Mesenchymal stem cell (in vitro differentiated cells and primary cell): Measurements from ENCODE around the gene SLC30A3.
A peak's percentile ranks its signal among the peaks of the same experiment; 100 is the strongest.

ENCODE experiments used
- DNase-seq: peaks from one replicate; pipeline ENCODE4 v3.0.0-alpha.2; 2013
- H2AFZ ChIP-seq: one replicate; pipeline ENCODE4 v1.6.1; 2013; ENCODE audit warnings: low read depth, mild to moderate bottlenecking, control low read depth, inconsistent platforms, low read length, moderate library complexity
- H2AK5ac ChIP-seq: 2 replicates; pipeline ENCODE4 v1.6.1; 2013; ENCODE audit warnings: low read length, moderate library complexity, mild to moderate bottlenecking, inconsistent platforms; ENCODE audit not compliant: severe bottlenecking
- H2BK120ac ChIP-seq: one replicate; pipeline ENCODE4 v1.6.1; 2013; ENCODE audit warnings: low read depth, mild to moderate bottlenecking, inconsistent platforms, low read length, moderate library complexity
- H2BK12ac ChIP-seq, 2 experiments: one replicate each; pipeline ENCODE4 v1.6.1; 2013; ENCODE audit warnings: inconsistent platforms in 2 of 2, low read length in 2 of 2, mild to moderate bottlenecking in 2 of 2, moderate library complexity in 2 of 2, control low read depth in 1 of 2
- H2BK15ac ChIP-seq: one replicate; pipeline ENCODE4 v1.6.1; 2013; ENCODE audit warnings: mild to moderate bottlenecking, low read depth, inconsistent platforms; ENCODE audit not compliant: poor library complexity, severe bottlenecking
- H2BK5ac ChIP-seq: 2 replicates; pipeline ENCODE4 v1.6.1; 2013; ENCODE audit warnings: low read depth, mild to moderate bottlenecking, low read length, control low read depth, inconsistent platforms; ENCODE audit not compliant: poor library complexity, severe bottlenecking
- H3K14ac ChIP-seq, 2 experiments: one replicate each; pipeline ENCODE4 v1.6.1; 2013; ENCODE audit warnings: inconsistent platforms in 2 of 2, low read length in 2 of 2, control low read depth in 1 of 2, mild to moderate bottlenecking in 1 of 2, moderate library complexity in 1 of 2
- H3K18ac ChIP-seq, 2 experiments: one replicate each; pipeline ENCODE4 v1.6.1; 2013; ENCODE audit warnings: inconsistent platforms in 2 of 2, low read length in 2 of 2, control low read depth in 1 of 2, low read depth in 1 of 2, mild to moderate bottlenecking in 1 of 2
- H3K23ac ChIP-seq, 2 experiments: one replicate each; pipeline ENCODE4 v1.6.1; 2013; ENCODE audit warnings: inconsistent platforms in 2 of 2, low read length in 2 of 2, mild to moderate bottlenecking in 2 of 2, moderate library complexity in 2 of 2, control low read depth in 1 of 2
- H3K27ac ChIP-seq: 2 replicates; pipeline ENCODE4 v1.5.1; 2013; ENCODE audit warnings: mild to moderate bottlenecking, moderate library complexity, low read length, control low read depth, inconsistent platforms; ENCODE audit not compliant: poor library complexity, severe bottlenecking
- H3K27me3 ChIP-seq, 2 experiments: 2 replicates each; pipeline versions ENCODE4 v1.6.1 to v1.7.0; 2013; ENCODE audit warnings: low read length in 2 of 2, mild to moderate bottlenecking in 2 of 2, moderate library complexity in 2 of 2, control low read depth in 1 of 2, inconsistent platforms in 1 of 2; ENCODE audit not compliant: control insufficient read depth in 1 of 2, insufficient read depth in 1 of 2
- H3K36me3 ChIP-seq, 2 experiments: 2 replicates each; pipeline versions ENCODE4 v1.6.1 to v1.7.0; 2013; ENCODE audit warnings: low read length in 2 of 2, control low read depth in 1 of 2, inconsistent platforms in 1 of 2, low read depth in 1 of 2, mild to moderate bottlenecking in 1 of 2; ENCODE audit not compliant: insufficient read depth in 2 of 2, control insufficient read depth in 1 of 2
- H3K4ac ChIP-seq, 2 experiments: one replicate each; pipeline ENCODE4 v1.6.1; 2013; ENCODE audit warnings: inconsistent platforms in 2 of 2, low read length in 2 of 2, mild to moderate bottlenecking in 2 of 2, moderate library complexity in 2 of 2, control low read depth in 1 of 2, low read depth in 1 of 2
- H3K4me1 ChIP-seq: 2 replicates; pipeline ENCODE4 v1.6.1; 2013; ENCODE audit warnings: low read depth, low read length, control low read depth; ENCODE audit not compliant: control insufficient read depth, insufficient read depth
- H3K4me2 ChIP-seq: 2 replicates; pipeline ENCODE4 v1.6.1; 2013; ENCODE audit warnings: low read length, mild to moderate bottlenecking, inconsistent platforms; ENCODE audit not compliant: poor library complexity, severe bottlenecking
- H3K4me3 ChIP-seq, 2 experiments: 2 replicates each; pipeline versions ENCODE4 v1.5.1 to v1.7.0; 2013; ENCODE audit warnings: low read length in 2 of 2, mild to moderate bottlenecking in 2 of 2, control low read depth in 1 of 2, low read depth in 1 of 2; ENCODE audit not compliant: insufficient read depth in 1 of 2
- H3K79me1 ChIP-seq: replicated peaks from 2 replicates; pipeline ENCODE4 v1.6.1; 2013; ENCODE audit warnings: mild to moderate bottlenecking, control low read depth, low read length, inconsistent platforms; ENCODE audit not compliant: poor library complexity, severe bottlenecking
- H3K9ac ChIP-seq: 2 replicates; pipeline ENCODE4 v1.7.0; 2013; ENCODE audit warnings: mild to moderate bottlenecking, low read length, moderate library complexity
- H3K9me3 ChIP-seq: 2 replicates; pipeline ENCODE4 v1.7.0; 2013; ENCODE audit warnings: mild to moderate bottlenecking, low read length; ENCODE audit not compliant: control insufficient read depth
- H4K8ac ChIP-seq: one replicate; pipeline ENCODE4 v1.6.1; 2013; ENCODE audit warnings: inconsistent platforms, mild to moderate bottlenecking, low read length, moderate library complexity
- H4K91ac ChIP-seq: one replicate; pipeline ENCODE4 v1.6.1; 2013; ENCODE audit warnings: mild to moderate bottlenecking, low read length, inconsistent platforms
- WGBS: methylation state at CpG from one replicate; pipeline ENCODE4 v1.1.7; 2013; ENCODE audit warnings: mixed read lengths; 5-methylcytosine and 5-hydroxymethylcytosine counted together

The SLC30A3 gene

DNA sequence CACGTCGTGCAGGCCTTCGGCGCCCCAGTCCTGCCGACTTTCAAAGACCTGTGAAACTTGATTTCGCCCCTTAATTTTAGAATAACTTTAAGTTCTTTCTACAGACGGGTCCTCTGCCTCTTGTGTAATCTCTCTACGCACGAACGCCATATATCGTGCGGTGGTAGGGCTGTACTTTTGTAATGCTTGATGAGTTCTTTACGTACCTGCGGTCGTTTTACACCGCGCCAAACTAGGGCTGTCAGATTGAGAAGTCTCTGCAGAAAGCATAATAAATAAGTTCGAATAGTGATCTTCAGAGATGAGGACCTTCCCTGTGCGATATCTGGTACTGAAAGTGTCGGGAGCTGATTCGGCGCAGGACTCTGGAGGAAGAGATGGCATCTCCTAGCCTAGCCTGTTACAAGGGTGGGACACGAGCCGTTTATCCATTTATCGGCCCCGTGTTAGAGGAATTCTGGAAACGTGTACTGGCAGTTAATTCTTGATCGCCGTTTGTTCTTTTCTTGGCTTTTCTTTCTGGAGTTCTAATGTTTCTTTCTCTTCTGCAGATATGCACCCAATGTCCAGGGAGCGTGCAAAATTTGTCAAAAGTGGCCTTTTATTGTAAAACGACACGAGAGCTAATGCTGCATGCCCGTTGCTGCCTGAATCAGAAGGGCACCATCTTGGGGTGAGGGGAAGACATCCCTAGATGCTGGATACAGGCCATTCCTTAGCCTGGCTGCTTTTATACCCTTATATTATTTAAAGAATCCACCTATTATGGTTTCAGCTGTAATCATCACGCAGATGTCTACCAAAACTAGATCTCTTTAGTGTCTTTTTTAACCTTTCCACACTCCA, 50.0 kb downstream of the SLC30A3 start:
- H2BK15ac ChIP-seq: no peak overlapping the region
- peak overlapping the region; percentile 96 for H4K8ac ChIP-seq
- no peaks in the 10 kb centered on the region for H3K27me3 ChIP-seq

DNA sequence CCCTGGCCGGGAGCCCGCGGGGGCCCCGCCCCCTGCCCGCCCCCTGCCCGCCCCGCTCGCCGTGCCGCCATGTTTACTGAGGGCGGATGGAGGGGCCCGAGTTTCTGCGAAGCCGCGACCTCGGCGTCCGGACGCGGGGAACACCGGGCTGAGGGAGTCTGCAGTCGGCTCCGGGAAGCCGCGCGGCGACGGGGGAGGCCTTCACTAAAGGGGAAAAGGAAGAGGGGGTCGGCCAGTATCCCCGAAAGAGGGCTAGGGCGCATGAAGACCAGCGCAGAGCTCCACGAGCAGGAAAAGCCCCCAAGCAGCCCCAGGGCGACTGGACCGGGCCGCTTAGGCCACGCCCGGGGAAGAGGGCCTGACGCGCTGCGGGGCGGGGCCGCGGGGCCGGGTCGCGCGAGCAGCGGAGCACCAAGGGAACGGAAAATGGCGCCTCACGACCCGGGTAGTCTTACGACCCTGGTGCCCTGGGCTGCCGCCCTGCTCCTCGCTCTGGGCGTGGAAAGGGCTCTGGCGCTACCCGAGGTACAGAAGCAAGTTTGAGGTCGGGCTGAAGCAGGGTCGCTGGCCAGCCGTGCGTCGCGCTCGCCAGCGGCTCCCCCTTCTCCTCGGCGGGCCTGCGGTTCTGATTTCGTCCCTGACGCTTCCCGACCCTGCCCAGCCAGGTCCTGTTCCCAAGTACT, 50.8 kb downstream of the SLC30A3 start, which contains the start of the genes ATRAID and SLC5A6:
TSS of gene ATRAID (plus strand) at position 99 of the 683 bp plus-strand sequence. CDS start at position 427, 328 bp downstream.
TSS of gene SLC5A6 (minus strand) at position 326 of the 683 bp plus-strand sequence. CDS start 4,618 bp downstream, outside the sequence.
- Histone ChIP-seq H2BK15ac (peak within 1 kb of the TSS; percentile 74), H3K4me1 (peaks cover 7% of the 10 kb centered on the region), H4K8ac (peak within 1 kb of the TSS; percentile 96), H2BK120ac (peak within 1 kb of the TSS; percentile 95), H4K91ac (peak within 1 kb of the TSS; percentile 97), H3K79me1 (peaks cover 23% of the 10 kb centered on the region), H2BK12ac (peak within 1 kb of the TSS in 1 of 2 experiments; percentile 76), H3K27me3 (no peaks in the 10 kb centered on the region), H3K27ac (peak within 1 kb of the TSS; percentile 88), H3K14ac (peak within 1 kb of the TSS in 1 of 2 experiments; percentile 93), H3K4me3 (peak within 1 kb of the TSS; percentile 92 to 97), H2AFZ (peak within 1 kb of the TSS; percentile 99), H3K4me2 (peak within 1 kb of the TSS; percentile 97), H2AK5ac (peak within 1 kb of the TSS; percentile 71), H3K23ac (peak within 1 kb of the TSS in 1 of 2 experiments; percentile 99), H3K36me3 (peaks cover 19 to 61% of the 10 kb centered on the region in 2 experiments), H3K4ac (peak within 1 kb of the TSS; percentile 84 to 99), H2BK5ac (peak within 1 kb of the TSS; percentile 95), H3K18ac (peak within 1 kb of the TSS; percentile 99 to 100), H3K9ac (peak within 1 kb of the TSS; percentile 100), H3K9me3 (no peaks in the 10 kb centered on the region)
- WGBS: under 1% methylated on average over 63 of the region's 73 CpGs
- DNase-seq: peak; percentile 93

More for the DNA sequence above, 50.0 kb downstream of the SLC30A3 start:
- Histone ChIP-seq H3K18ac (peak overlapping the region; percentile 98 to 100), H3K27ac (peak overlapping the region; percentile 88), H3K9me3 (no peaks in the 10 kb centered on the region), H3K4me1 (peaks cover 7% of the 10 kb centered on the region), H3K4ac (peak overlapping the region in 1 of 2 experiments; percentile 99), H3K4me2 (peak overlapping the region; percentile 44), H2BK120ac (no peak overlapping the region), H3K9ac (peak overlapping the region; percentile 100), H2BK5ac (no peak overlapping the region), H2BK12ac (no peak overlapping the region), H3K36me3 (peaks cover 11 to 53% of the 10 kb centered on the region in 2 experiments), H3K23ac (no peak overlapping the region), H2AK5ac (no peak overlapping the region), H2AFZ (peak overlapping the region; percentile 99), H4K91ac (peak overlapping the region; percentile 97), H3K14ac (no peak overlapping the region), H3K4me3 (peak overlapping the region; percentile 92 to 97), H3K79me1 (peaks cover 22% of the 10 kb centered on the region)
- DNase-seq: peak; percentile 92
- WGBS: 19% methylated on average over 33 of the region's 34 CpGs

- Histone ChIP-seq H3K23ac (peak overlapping the region in 1 of 2 experiments; percentile 34), H3K9ac (peak overlapping the region; percentile 100), H2AK5ac (no peak overlapping the region), H3K27me3 (no peaks in the 10 kb centered on the region), H4K91ac (no peak overlapping the region), H3K4me2 (peak overlapping the region; percentile 97), H2BK5ac (no peak overlapping the region), H2AFZ (peak overlapping the region; percentile 78), H3K36me3 (peaks cover 24 to 63% of the 10 kb centered on the region in 2 experiments), H3K4ac (peak overlapping the region in 1 of 2 experiments; percentile 58), H3K4me1 (peaks cover 4% of the 10 kb centered on the region), H3K4me3 (peak overlapping the region; percentile 67 to 97), H2BK12ac (peak overlapping the region in 1 of 2 experiments; percentile 76), H4K8ac (peak overlapping the region; percentile 64), H3K27ac (peak overlapping the region; percentile 22), H3K18ac (peak overlapping the region in 1 of 2 experiments; percentile 81), H2BK15ac (no peak overlapping the region), H3K14ac (peak overlapping the region in 1 of 2 experiments; percentile 61), H3K9me3 (no peaks in the 10 kb centered on the region), H3K79me1 (peaks cover 21% of the 10 kb centered on the region), H2BK120ac (peak overlapping the region; percentile 43)
- 1% methylated on average over 48 of the region's 48 CpGs for WGBS
- peak; percentile 42 for DNase-seq
Observed at GRCh38 chr2:27211241-27211942, 51.5 kb downstream of the SLC30A3 start.
